Mammary microvascular endothelial cell (primary cell): ENCODE measurements around the gene LRPPRC. TPM values are rescaled to one million over a fixed set of nuclear protein-coding genes. Genes with fewer than 3 reads are reported as not detected.

Experiments used
- total RNA-seq: library from RNA; depleted of rRNA; stranded (reverse); fragments of >200 nt; gene quantifications from 2 replicates; pipeline ENCODE4 v1.2.3, GENCODE V29; 2015

The LRPPRC gene
- 47.4 and 56.6 TPM in 2 replicates for total RNA-seq

DNA sequence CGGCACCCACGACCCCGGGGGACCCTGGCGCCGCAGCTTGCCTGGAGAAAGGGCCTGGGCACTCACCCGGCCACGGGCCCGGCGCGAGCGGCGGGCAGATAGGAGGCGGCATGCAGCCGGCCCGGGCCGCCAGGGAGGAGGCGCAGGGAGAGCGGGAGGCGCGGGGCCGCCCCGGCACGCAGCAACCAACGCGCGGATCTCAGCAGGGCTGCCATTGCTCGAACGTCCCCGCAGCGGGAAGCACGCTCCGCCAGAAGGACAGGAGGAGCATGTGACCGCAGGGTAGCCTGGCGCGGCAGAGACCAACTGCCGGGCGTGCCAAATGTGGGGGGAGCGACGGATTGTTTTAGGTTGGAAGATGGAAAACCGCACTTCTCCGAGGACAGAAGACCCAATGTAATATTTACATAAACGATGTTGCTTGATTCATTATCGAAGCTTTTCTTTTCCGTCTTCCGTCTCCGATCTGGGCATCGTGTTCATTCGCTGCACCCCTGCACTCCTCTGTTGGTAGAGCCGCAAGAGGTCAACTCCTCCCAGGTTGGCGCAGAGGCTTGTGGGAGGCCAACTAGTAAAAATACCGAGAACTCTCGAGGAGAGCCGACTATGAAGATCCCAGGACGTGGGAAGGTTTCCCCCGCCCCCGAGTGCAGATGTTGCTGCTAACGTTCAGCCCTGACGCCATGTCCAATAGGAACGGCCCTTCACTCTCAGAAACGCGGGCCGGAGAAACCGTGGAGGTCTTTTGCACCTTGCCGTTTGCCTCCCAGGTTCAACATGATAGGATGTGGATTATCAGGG, at the start of gene LRPPRC:
Gene LRPPRC (minus strand): TSS at position 257 of the 801 bp plus-strand sequence. CDS start 42 bp downstream, at position 215.

DNA sequence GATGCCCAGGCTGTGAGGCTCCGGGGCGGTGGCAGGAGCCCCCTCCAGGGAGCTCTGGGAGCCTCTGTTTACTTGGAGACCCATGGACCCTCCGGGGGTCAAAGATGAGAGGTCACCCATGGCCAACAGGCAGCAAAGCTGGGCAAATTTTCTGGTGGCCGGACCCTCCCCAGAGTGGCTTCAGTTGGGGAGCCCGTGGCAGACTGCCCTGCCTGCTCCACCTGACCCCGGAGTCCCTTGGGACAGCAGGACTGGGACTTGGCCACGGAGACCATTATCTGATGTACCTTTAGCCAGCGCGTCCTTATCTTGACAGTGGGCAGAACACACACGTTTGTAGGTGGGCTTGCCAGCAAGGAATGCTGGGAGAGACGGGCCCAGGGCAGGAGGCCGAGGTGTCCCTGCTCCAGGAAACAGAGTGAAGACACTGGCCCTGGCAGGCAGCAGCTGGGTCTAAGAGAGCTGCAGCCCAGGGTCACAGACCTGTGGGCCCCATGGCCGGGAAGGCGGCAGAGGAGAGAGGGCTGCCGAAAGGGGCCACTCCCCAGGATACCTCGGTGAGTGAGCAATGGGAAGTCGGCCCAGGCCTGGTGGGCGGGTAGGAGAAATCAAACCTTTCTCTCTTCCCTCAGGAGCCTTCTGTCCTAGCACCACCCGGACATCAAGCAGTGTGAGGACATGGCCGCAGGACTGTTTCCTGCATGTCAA, 157.1 kb downstream of the LRPPRC start, which contains the start of the genes ABCG5 and ABCG8:
Gene ABCG5 (minus strand): TSS at position 280 of the 708 bp plus-strand sequence. CDS start 160 bp downstream, at position 120.
Gene ABCG8 (plus strand): TSS at position 412 of the 708 bp plus-strand sequence. CDS start 83 bp downstream, at position 495.

Other genes starting within 250 kb of the LRPPRC start
- gene DYNC2LI1, start 221.9 kb downstream of the LRPPRC start, total RNA-seq = 7.4 and 13.9 TPM in 2 replicates
- not detected in 2 replicates for gene ABCG5, start 157.2 kb downstream of the LRPPRC start, total RNA-seq
- not detected in 2 replicates for gene ABCG8, start 157.0 kb downstream of the LRPPRC start, total RNA-seq
- gene PPM1B, start 172.9 kb upstream of the LRPPRC start, total RNA-seq = 6.7 and 9.8 TPM in 2 replicates